Natural killer cell (primary cell): Measurements from ENCODE around the gene PPP2R5C. TPM values are rescaled to one million over a fixed set of nuclear protein-coding genes. Genes with fewer than 3 reads are reported as not detected.

Experiments used
- ATAC-seq, 3 donors: fragments of 150-1000 bp in 2 of 3; fragments of 200-7000 bp in 1 of 3; cut with Tn5 transposase; 1 replicate in 1 of 3; 2 replicates in 2 of 3; pipeline ENCODE4 v1.10.0; 2021; ENCODE audit warnings: mild to moderate bottlenecking in 2 of 3, moderate library complexity in 2 of 3
- DNase-seq, 2 donors: peaks; one replicate each; pipeline versions ENCODE4 v3.0.0 to v3.0.0-alpha.2; 2013 to 2021; ENCODE audit warnings: mixed read lengths in 1 of 2
- H3K27ac ChIP-seq: one replicate; pipeline ENCODE4 v1.5.1; 2013; ENCODE audit warnings: mild to moderate bottlenecking, low read length
- H3K27me3 ChIP-seq: one replicate; pipeline ENCODE4 v1.6.1; 2013; ENCODE audit warnings: low read length; ENCODE audit not compliant: control insufficient read depth, insufficient read depth
- H3K36me3 ChIP-seq: one replicate; pipeline ENCODE4 v1.6.1; 2013; ENCODE audit warnings: low read length; ENCODE audit not compliant: control insufficient read depth, insufficient read depth
- H3K4me1 ChIP-seq: one replicate; pipeline ENCODE4 v1.6.1; 2013; ENCODE audit warnings: low read length; ENCODE audit not compliant: control insufficient read depth, insufficient read depth
- H3K4me3 ChIP-seq: one replicate; pipeline ENCODE4 v1.5.1; 2013; ENCODE audit warnings: low read length
- H3K9me3 ChIP-seq: one replicate; pipeline ENCODE4 v1.6.1; 2013; ENCODE audit warnings: low read length; ENCODE audit not compliant: control insufficient read depth, insufficient read depth
- H3K27ac Mint-ChIP-seq, 2 donors: one replicate each; pipeline ENCODE4 v1.8.0; 2022; ENCODE audit warnings: mild to moderate bottlenecking in 2 of 2, mixed read lengths in 2 of 2, moderate library complexity in 1 of 2
- H3K27me3 Mint-ChIP-seq, 2 donors: one replicate each; pipeline ENCODE4 v1.8.0; 2022; ENCODE audit warnings: low read depth in 2 of 2, mixed read lengths in 2 of 2
- H3K36me3 Mint-ChIP-seq: one replicate; pipeline ENCODE4 v1.8.0; 2022; ENCODE audit warnings: mixed read lengths
- H3K4me1 Mint-ChIP-seq, 2 donors: one replicate each; pipeline ENCODE4 v1.8.0; 2022; ENCODE audit warnings: mixed read lengths in 2 of 2
- H3K4me3 Mint-ChIP-seq: one replicate; pipeline ENCODE4 v1.8.0; 2022; ENCODE audit warnings: mild to moderate bottlenecking, moderate library complexity, mixed read lengths
- H3K9me3 Mint-ChIP-seq, 2 donors: one replicate each; pipeline ENCODE4 v1.8.0; 2022; ENCODE audit warnings: mixed read lengths in 2 of 2
- CTCF ChIP-seq: fragments of 200-600 bp; IDR thresholded peaks from one replicate; pipeline ENCODE4 v1.8.0; 2022; ENCODE audit warnings: antibody characterized with exemption
- WGBS: methylation state at CpG from one replicate; pipeline ENCODE4 v1.1.7; 2013; ENCODE audit warnings: missing lambda C conversion rate; ENCODE audit not compliant: insufficient coverage; 5-methylcytosine and 5-hydroxymethylcytosine counted together
- intact Hi-C: fragments of 100-400 bp; cut with micrococcal nuclease; formaldehyde crosslinking; loops from one replicate; pipeline ENCODE4 v1.14.2; 2022
- total RNA-seq, 4 donors: library from RNA; stranded (reverse); fragments of 120-200 nt in 1 of 4; gene quantifications; one replicate each; pipeline versions ENCODE4 v1.2.3 to v1.2.4, GENCODE V29; 2013 to 2022

PPP2R5C gene
- total RNA-seq, 3 donors from 2014 or later (not counting 1 experiment from before 2014, with no cell fraction given): 716 to 779 (median 736) TPM

DNA sequence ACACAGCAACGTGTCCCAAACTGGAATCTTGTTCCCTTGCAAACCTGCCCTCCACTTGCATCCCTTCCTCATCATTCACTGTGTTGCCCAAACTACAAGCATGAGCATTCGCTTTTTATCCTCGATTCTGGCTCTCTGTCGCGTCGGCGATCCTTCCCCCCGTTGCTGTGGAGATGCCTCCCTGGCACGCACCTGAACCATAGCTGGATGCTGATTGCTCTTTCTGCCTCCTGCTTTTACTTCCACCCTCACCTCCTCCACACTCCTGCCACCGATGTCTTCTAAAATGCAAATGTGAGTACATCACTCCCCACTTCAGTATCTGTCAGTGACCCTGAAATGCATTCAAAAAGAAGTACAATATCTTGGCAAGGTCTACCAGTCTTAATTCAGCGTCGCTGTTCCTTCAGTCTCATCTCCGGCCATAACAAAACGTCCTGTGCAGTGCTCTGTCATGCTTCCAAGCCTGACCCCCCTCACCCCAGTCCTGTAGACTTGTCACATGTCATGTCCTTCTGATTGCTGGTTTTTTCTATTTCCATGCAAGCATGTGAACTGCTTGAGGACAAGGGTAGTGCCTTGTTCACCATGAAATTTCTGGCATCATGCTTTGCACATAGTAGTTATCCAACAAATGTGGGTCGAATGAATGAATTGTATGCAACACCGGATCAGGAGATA, 2.5 kb upstream of the PPP2R5C start:
- H3K27ac Mint-ChIP-seq: peak overlapping the region; percentile 84 to 85
- 88% methylated on average over 16 of the region's 16 CpGs for WGBS
- no peaks in the 10 kb centered on the region for H3K9me3 Mint-ChIP-seq
- peaks cover 38 to 43% of the 10 kb centered on the region in 2 donors for H3K4me1 Mint-ChIP-seq
- no peaks in the 10 kb centered on the region for H3K36me3 ChIP-seq
- no peaks in the 10 kb centered on the region for H3K27me3 ChIP-seq
- ATAC-seq (no peak), DNase-seq (no peak)
- no peak overlapping the region for H3K4me3 ChIP-seq
- peaks cover 31% of the 10 kb centered on the region for H3K4me1 ChIP-seq
- TF ChIP-seq CTCF: no peak
- H3K27me3 Mint-ChIP-seq: peaks cover 0 to 6% of the 10 kb centered on the region in 2 donors
- H3K9me3 ChIP-seq: no peaks in the 10 kb centered on the region
- peaks cover 6% of the 10 kb centered on the region for H3K36me3 Mint-ChIP-seq
- H3K27ac ChIP-seq: no peak overlapping the region
- intact Hi-C loops: no loop called here
- no peak overlapping the region for H3K4me3 Mint-ChIP-seq

- H3K36me3 Mint-ChIP-seq: peaks cover 19% of the 10 kb centered on the region
- H3K27ac ChIP-seq: peak overlapping the region; percentile 64
- H3K27ac Mint-ChIP-seq: peak overlapping the region; percentile 84 to 85
- intact Hi-C loops: loop anchor here (1.0 to 2.0 kb wide), 2 partner anchors 34 to 54 kb away; no protein-coding TSS in a partner anchor
- peaks cover 0 to 3% of the 10 kb centered on the region in 2 donors for H3K27me3 Mint-ChIP-seq
- H3K4me1 ChIP-seq: peaks cover 33% of the 10 kb centered on the region
- peaks cover 12% of the 10 kb centered on the region for H3K36me3 ChIP-seq
- H3K9me3 Mint-ChIP-seq: no peaks in the 10 kb centered on the region
- peak; percentile 67 to 84 (median 68) for ATAC-seq
- DNase-seq: peak; percentile 83 to 99
- WGBS: 3% methylated on average over 55 of the region's 63 CpGs
- no peaks in the 10 kb centered on the region for H3K27me3 ChIP-seq
- peaks cover 51 to 57% of the 10 kb centered on the region in 2 donors for H3K4me1 Mint-ChIP-seq
- no peaks in the 10 kb centered on the region for H3K9me3 ChIP-seq
- H3K4me3 Mint-ChIP-seq: peak overlapping the region; percentile 63
- TF ChIP-seq CTCF: no peak
- H3K4me3 ChIP-seq: peak overlapping the region; percentile 97
Measured at GRCh38 chr14:101760138-101761011, 1.1 kb upstream of the PPP2R5C start.

GRCh38 chr14:101761881-101762529, 496 bp downstream of the PPP2R5C start:
- no peaks in the 10 kb centered on the region for H3K27me3 Mint-ChIP-seq
- under 1% methylated on average over 65 of the region's 72 CpGs for WGBS
- DNase-seq: peak; percentile 44 to 69
- peaks cover 56 to 67% of the 10 kb centered on the region in 2 donors for H3K4me1 Mint-ChIP-seq
- H3K27me3 ChIP-seq: no peaks in the 10 kb centered on the region
- no peak for ATAC-seq
- no peak for TF ChIP-seq CTCF
- peaks cover 30% of the 10 kb centered on the region for H3K4me1 ChIP-seq
- peak overlapping the region; percentile 68 for H3K27ac ChIP-seq
- peak overlapping the region; percentile 81 to 85 for H3K27ac Mint-ChIP-seq
- H3K9me3 Mint-ChIP-seq: no peaks in the 10 kb centered on the region
- H3K9me3 ChIP-seq: no peaks in the 10 kb centered on the region
- H3K4me3 ChIP-seq: peak overlapping the region; percentile 67
- peaks cover 24% of the 10 kb centered on the region for H3K36me3 ChIP-seq
- H3K4me3 Mint-ChIP-seq: peak overlapping the region; percentile 94
- intact Hi-C loops: loop anchor here (2.0 kb wide), 2 partner anchors 55 to 63 kb away; no protein-coding TSS in a partner anchor
- H3K36me3 Mint-ChIP-seq: peaks cover 32% of the 10 kb centered on the region
